ENCODE results near the gene NLK.

GRCh38 chr17:28219771-28220170, 177.3 kb downstream of the NLK start:
- TF ChIP-seq ZSCAN29 (IDR thresholded peaks at IDR 0.05) = no peak
- TF ChIP-seq TCF12 (IDR thresholded peaks at IDR 0.05; ENCODE audit: low read depth, low read length) = no peak
- TF ChIP-seq POLR2AphosphoS5 (IDR thresholded peaks at IDR 0.05; ENCODE audit: low read length) = no peak
- TF ChIP-seq EZH2 (IDR thresholded peaks at IDR 0.05; ENCODE audit: borderline replicate concordance, control insufficient read depth, low read depth, low read length) = no peak
- no peak for TF ChIP-seq NFYB (IDR thresholded peaks at IDR 0.05; ENCODE audit: insufficient read depth, low read depth, low read length)
- TF ChIP-seq RBBP5 (conservative IDR thresholded peaks at IDR 0.05) = no peak
- TF ChIP-seq REST (IDR thresholded peaks at IDR 0.05; ENCODE audit: low read depth, low read length) = no peak
- no peak for TF ChIP-seq CTCF (IDR thresholded peaks at IDR 0.05 in 2 of 3, conservative IDR thresholded peaks at IDR 0.05 in 1 of 3; ENCODE audit: control insufficient read depth in 2 of 3, extremely low read depth in 1 of 3, insufficient read depth in 1 of 3, low read depth in 3 of 3, low read length in 3 of 3)
- no peak for TF ChIP-seq NR2C2 (IDR thresholded peaks at IDR 0.05; ENCODE audit: borderline replicate concordance, control insufficient read depth, insufficient read length, low read depth)

Data from GM12878 (cell line).